Frontal cortex (tissue), 4 donors: ENCODE data around the gene TCF7L2. TPM values are rescaled to one million over a fixed set of nuclear protein-coding genes. Genes with fewer than 3 reads are reported as not detected.

ENCODE experiments used
- DNase-seq, 2 donors: peaks; one replicate each; pipeline ENCODE4 v3.0.0; 2012; ENCODE audit warnings: low spot score in 2 of 2
- FAIRE-seq: peaks from 2 replicates; lab custom pipeline; 2012; peaks lifted over from hg19 to GRCh38; lab: Jason Lieb, UNC
- total RNA-seq: library from RNA; depleted of rRNA; stranded (reverse); fragments of >200 nt; gene quantifications from one replicate; pipeline ENCODE4 v1.2.3, GENCODE V29; 2014
- donor health status: control.
- donor health status: control.
- donor health status: control.

Gene TCF7L2
- total RNA-seq, 1 donor from 2014 or later, result 0.82 TPM

GRCh38 chr10:113080061-113080924 lies 130.2 kb downstream of the TCF7L2 start:
- no peak for DNase-seq
- no peak for FAIRE-seq

- FAIRE-seq (no peak), DNase-seq (no peak)
Measured at GRCh38 chr10:113080925-113081229, 130.8 kb downstream of the TCF7L2 start.

GRCh38 chr10:113084031-113084430 lies 134.0 kb downstream of the TCF7L2 start:
- FAIRE-seq (no peak), DNase-seq (no peak)

GRCh38 chr10:113085776-113086175 lies 135.7 kb downstream of the TCF7L2 start:
- FAIRE-seq (no peak), DNase-seq (no peak)

- no peak for DNase-seq
- no peak for FAIRE-seq
Measured at GRCh38 chr10:113086282-113086681, 136.2 kb downstream of the TCF7L2 start.

- DNase-seq (peak in 1 of 2 donors; percentile 32), FAIRE-seq (no peak)
Measured at GRCh38 chr10:113087165-113088029, 137.3 kb downstream of the TCF7L2 start.

- no peak for FAIRE-seq
- DNase-seq, result no peak
Measured at GRCh38 chr10:113088194-113088593, 138.1 kb downstream of the TCF7L2 start.

GRCh38 chr10:113089551-113089950 lies 139.5 kb downstream of the TCF7L2 start:
- no peak for DNase-seq
- FAIRE-seq, result no peak

GRCh38 chr10:113091920-113092319 lies 141.9 kb downstream of the TCF7L2 start:
- no peak for FAIRE-seq
- no peak for DNase-seq

GRCh38 chr10:113093188-113094113 lies 143.4 kb downstream of the TCF7L2 start:
- DNase-seq, result no peak
- FAIRE-seq, result no peak

GRCh38 chr10:113094114-113094486 lies 144.1 kb downstream of the TCF7L2 start:
- FAIRE-seq (no peak), DNase-seq (no peak)

- DNase-seq, result no peak
- FAIRE-seq, result no peak
Measured at GRCh38 chr10:113095419-113096127, 145.5 kb downstream of the TCF7L2 start.

GRCh38 chr10:113096128-113096996 lies 146.3 kb downstream of the TCF7L2 start:
- FAIRE-seq (no peak), DNase-seq (no peak)

GRCh38 chr10:113097036-113097435 lies 147.0 kb downstream of the TCF7L2 start:
- DNase-seq (no peak), FAIRE-seq (no peak)

- FAIRE-seq, result no peak
Measured at GRCh38 chr10:113099431-113100183, 149.6 kb downstream of the TCF7L2 start.

GRCh38 chr10:113100281-113100680 lies 150.2 kb downstream of the TCF7L2 start:
- no peak for FAIRE-seq
- no peak for DNase-seq

More at GRCh38 chr10:113099431-113100183, 149.6 kb downstream of the TCF7L2 start:
- DNase-seq, result no peak

- DNase-seq (no peak), FAIRE-seq (no peak)
Measured at GRCh38 chr10:113103131-113103840, 153.2 kb downstream of the TCF7L2 start.
